Right ventricle myocardium inferior (tissue), 1 donor: ENCODE data around the gene SPART. TPM values are rescaled to one million over a fixed set of nuclear protein-coding genes. Genes with fewer than 3 reads are reported as not detected.

Experiments
- ATAC-seq: fragments of 200-7000 bp; cut with Tn5 transposase; one replicate; pipeline ENCODE4 v1.9.1; 2020; ENCODE audit warnings: mild to moderate bottlenecking, moderate library complexity
- DNase-seq: peaks from one replicate; pipeline ENCODE4 v3.0.0; 2021; ENCODE audit errors: missing footprints
- intact Hi-C: fragments of 100-400 bp; cut with DNase I; formaldehyde crosslinking; loops from one replicate; pipeline ENCODE4 v1.11.0; 2022
- total RNA-seq: library from RNA; stranded (reverse); fragmentation: NEBNext Ultra II Directional; extraction: Animal tissue kit (Norgen Biotek cat#: 25700); gene quantifications from one replicate; pipeline ENCODE4 v1.2.1, GENCODE V29; 2021
- donor health status: DM: no; HTN: yes; CAD: no; lungs with severe emphysema.

Gene SPART
- total RNA-seq, 1 donor from 2014 or later = 41.7 TPM

- DNase-seq (no peak), ATAC-seq (peak; percentile 52)
- intact Hi-C loops = loop anchor here (1.0 to 10.0 kb wide), 2 partner anchors 141 to 297 kb away; partner anchors contain the start of gene DCLK1
These were observed 70.8 kb downstream of the SPART start for GRCh38 chr13:36275190-36276002.

DNA sequence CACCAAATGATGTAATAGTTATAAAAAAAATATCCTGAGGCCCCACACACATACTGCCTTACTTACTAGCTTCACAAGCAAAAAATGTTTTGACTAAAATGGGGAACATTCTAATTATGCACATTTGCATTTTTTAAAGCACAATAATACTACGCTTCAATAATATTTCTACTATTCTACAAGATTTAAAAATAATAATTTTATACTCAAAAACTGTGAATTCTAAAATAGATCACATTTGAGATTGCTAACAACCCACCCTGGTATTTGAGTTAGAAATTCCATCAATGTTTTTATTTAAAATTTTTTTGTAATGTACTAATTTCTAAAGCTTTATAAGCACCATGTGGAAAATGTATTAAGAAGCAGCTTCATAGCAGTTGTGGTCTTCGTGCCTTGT is 72.8 kb downstream of the SPART start:
- ATAC-seq = no peak
- intact Hi-C loops = loop anchor here (10.0 kb wide), 1 partner anchor 139 kb away; the partner anchor contains the start of gene DCLK1
- no peak for DNase-seq

DNA sequence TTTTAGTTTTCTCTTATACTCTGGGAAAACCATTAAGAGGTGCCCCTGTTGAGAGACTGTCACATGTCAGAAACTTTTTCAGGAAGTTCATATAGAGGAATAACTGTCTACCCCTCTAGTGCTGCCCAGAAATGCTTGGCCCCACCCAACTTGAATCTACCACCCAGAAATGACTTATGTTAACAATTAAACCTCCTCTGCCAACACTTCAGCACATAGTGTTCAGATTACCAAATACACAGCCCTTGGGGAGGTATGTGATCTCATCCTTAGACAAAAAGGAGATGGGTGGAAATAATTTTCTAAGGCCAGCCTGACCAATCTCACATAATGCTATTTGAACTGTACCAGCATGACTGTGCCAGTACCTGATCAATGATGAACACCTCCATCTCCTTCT is 84.2 kb downstream of the SPART start:
- DNase-seq (no peak), ATAC-seq (no peak)
- intact Hi-C loops = no loop called here

- intact Hi-C loops = no loop called here
- ATAC-seq = peak; percentile 10
These were observed 85.2 kb downstream of the SPART start for GRCh38 chr13:36261011-36261410.

DNA sequence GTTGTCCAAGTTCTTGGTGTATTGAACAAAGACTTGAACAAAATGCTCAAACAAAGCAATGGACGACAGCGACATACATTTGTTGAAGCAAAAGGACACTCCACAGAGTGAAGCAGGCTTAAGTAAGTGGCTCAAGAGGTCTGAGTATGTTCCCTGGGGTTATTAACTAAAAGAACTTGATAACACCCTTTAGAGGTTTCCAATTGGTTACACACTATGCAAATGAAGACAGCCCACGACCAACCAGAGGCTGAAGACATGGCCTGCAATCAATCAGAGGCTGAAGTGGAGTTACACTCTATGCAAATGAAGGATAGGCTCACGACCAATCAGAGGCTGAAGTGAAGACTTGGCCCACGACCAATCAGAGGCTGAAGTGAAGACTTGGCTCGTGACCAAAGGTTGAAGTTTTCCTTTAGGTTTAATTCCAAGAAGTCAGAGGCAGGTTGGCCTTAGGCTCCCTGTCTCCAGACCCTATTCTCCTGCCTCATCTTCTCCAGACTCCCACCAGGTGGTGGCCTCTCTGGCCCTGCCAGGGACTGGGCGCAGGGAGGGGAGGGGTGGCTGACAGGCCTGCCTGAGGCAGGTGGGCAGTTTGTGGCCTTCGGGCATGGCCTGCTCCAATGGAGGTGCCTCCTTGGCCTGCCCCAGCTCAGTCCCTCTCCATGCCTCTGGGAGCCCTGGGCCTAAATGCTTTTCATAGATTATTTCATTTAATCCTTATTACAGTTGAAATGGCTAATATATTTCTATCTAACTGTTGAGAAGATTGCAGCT is 86.6 kb downstream of the SPART start:
- intact Hi-C loops = no loop called here
- no peak for ATAC-seq
- no peak for DNase-seq

More at GRCh38 chr13:36261011-36261410, 85.2 kb downstream of the SPART start:
- no peak for DNase-seq

DNA sequence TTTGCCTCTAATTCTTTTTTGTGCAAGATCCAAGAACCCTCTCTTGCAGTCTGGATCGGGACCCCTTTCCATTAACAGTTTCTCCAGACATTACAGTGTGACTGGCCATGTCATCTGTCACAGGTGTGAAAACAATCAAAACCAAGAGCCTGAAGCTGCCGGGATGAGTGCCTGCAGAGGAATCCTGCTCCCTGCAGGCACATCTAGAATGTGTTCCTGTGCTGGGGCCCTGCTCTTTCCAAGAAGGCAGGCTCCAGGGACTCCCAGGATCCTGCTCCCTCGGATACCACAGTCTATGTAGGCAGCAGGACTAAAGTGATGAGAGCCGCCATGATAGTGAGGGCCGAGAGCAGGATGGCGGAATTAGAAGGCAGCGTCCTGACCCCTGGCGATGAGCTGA is 87.4 kb downstream of the SPART start:
- ATAC-seq = no peak
- no peak for DNase-seq
- intact Hi-C loops = no loop called here

Other genes starting within 250 kb of the SPART start
- gene DCLK1, start 215.0 kb downstream of the SPART start, total RNA-seq = 19.3 TPM
- gene SOHLH2, start 131.8 kb downstream of the SPART start, total RNA-seq = not detected
- gene CCDC169, start 48.6 kb downstream of the SPART start, total RNA-seq = not detected
- not detected for gene CCNA1, start 86.1 kb upstream of the SPART start, total RNA-seq